SK-N-MC (cell line): Measurements from ENCODE around the gene FBXO36.

ENCODE experiments used
- EZH2 ChIP-seq: fragments of 200-600 bp; sonication (generic); IDR thresholded peaks from one replicate; pipeline ENCODE4 v1.6.1; 2017; ENCODE audit warnings: antibody characterized with exemption
- FOXP2 ChIP-seq: optimal IDR thresholded peaks from 2 replicates; pipeline ENCODE3; 2011; ENCODE audit warnings: mild to moderate bottlenecking, moderate library complexity; ENCODE audit not compliant: insufficient read depth; ENCODE audit errors: extremely low read length, control extremely low read depth
- POLR2AphosphoS5 ChIP-seq: IDR thresholded peaks from 2 replicates; pipeline ENCODE4 v1.6.1; 2012; ENCODE audit warnings: mild to moderate bottlenecking, low read depth, low read length, borderline replicate concordance

GRCh38 chr2:229910147-229910831, 12.0 kb upstream of the FBXO36 start:
- TF ChIP-seq POLR2AphosphoS5: no peak
- TF ChIP-seq EZH2: no peak
- no peak for TF ChIP-seq FOXP2
